22Rv1 (cell line): ENCODE measurements around the gene FNBP1L.

Experiments
- CTCF ChIP-seq: fragments of 450-650 bp; IDR thresholded peaks from 2 replicates; pipeline ENCODE4 v1.5.1; 2017; ENCODE audit warnings: mild to moderate bottlenecking
- ZFX ChIP-seq: fragments of 450-650 bp; IDR thresholded peaks from 2 replicates; pipeline ENCODE4 v1.6.1; 2017; ENCODE audit warnings: antibody characterized with exemption, borderline replicate concordance

GRCh38 chr1:93603106-93603505, 155.2 kb downstream of the FNBP1L start:
- TF ChIP-seq CTCF, result no peak
- TF ChIP-seq ZFX, result no peak
